OCI-LY1 (cell line): ENCODE results near the gene FZD2.

Experiments used
- EZH2 ChIP-seq: fragments of 200-600 bp; sonication (generic), shearing (Covaris generic); IDR thresholded peaks from 2 replicates; pipeline ENCODE4 v1.8.0; 2017; ENCODE audit warnings: borderline replicate concordance, mixed run types, mild to moderate bottlenecking, antibody characterized with exemption, low read length, moderate library complexity, mixed read lengths
- TF ChIP-seq, protein P1 (sequence below): fragments of 200-600 bp; sonication (generic), shearing (Covaris generic); IDR thresholded peaks from 2 replicates; pipeline ENCODE4 v1.5.1; 2017; ENCODE audit warnings: mild to moderate bottlenecking, antibody characterized with exemption, low read length, moderate library complexity, mixed read lengths

DNA sequence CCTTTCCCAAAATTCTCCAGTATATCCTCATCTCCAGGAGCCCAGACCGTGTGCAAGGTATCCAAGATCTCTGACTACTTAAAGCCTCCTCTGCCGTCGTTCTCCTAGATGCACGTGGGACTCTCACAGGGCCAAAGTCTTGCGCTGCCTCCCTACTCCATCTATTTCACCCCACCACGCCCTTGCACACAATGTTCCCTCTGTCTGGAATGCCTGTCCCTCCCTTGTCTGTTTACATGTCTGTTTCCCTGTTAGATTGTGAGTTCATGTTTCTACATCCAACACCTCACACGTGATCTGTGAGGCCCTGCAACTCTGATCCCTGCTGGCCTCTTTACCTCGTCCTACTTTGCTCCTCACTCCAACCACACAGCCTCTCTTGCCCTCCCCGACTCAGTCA lies 4.9 kb upstream of the FZD2 start:
- TF ChIP-seq, protein P1, sequence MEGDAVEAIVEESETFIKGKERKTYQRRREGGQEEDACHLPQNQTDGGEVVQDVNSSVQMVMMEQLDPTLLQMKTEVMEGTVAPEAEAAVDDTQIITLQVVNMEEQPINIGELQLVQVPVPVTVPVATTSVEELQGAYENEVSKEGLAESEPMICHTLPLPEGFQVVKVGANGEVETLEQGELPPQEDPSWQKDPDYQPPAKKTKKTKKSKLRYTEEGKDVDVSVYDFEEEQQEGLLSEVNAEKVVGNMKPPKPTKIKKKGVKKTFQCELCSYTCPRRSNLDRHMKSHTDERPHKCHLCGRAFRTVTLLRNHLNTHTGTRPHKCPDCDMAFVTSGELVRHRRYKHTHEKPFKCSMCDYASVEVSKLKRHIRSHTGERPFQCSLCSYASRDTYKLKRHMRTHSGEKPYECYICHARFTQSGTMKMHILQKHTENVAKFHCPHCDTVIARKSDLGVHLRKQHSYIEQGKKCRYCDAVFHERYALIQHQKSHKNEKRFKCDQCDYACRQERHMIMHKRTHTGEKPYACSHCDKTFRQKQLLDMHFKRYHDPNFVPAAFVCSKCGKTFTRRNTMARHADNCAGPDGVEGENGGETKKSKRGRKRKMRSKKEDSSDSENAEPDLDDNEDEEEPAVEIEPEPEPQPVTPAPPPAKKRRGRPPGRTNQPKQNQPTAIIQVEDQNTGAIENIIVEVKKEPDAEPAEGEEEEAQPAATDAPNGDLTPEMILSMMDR, result no peak
- no peak for TF ChIP-seq EZH2
